Lower lobe of right lung (tissue), 2 donors: ENCODE results near the gene EXOC1. TPM values are rescaled to one million over a fixed set of nuclear protein-coding genes. Genes with fewer than 3 reads are reported as not detected.

Experiments used
- ATAC-seq, 2 donors: fragments of 200-7000 bp; cut with Tn5 transposase; one replicate each; pipeline ENCODE4 v1.9.1; 2020 to 2022; ENCODE audit warnings: mild to moderate bottlenecking in 2 of 2, moderate library complexity in 2 of 2
- DNase-seq: peaks from one replicate; pipeline ENCODE4 v3.0.0-alpha.2; 2020
- H3K27ac ChIP-seq: fragments of 200-600 bp; one replicate; pipeline ENCODE4 v1.8.0; 2022
- H3K27me3 ChIP-seq: fragments of 200-600 bp; one replicate; pipeline ENCODE4 v1.8.0; 2022; ENCODE audit warnings: low read depth
- H3K36me3 ChIP-seq: fragments of 200-600 bp; one replicate; pipeline ENCODE4 v1.8.0; 2022; ENCODE audit warnings: mild to moderate bottlenecking
- H3K4me1 ChIP-seq: fragments of 200-600 bp; one replicate; pipeline ENCODE4 v1.8.0; 2022
- H3K4me3 ChIP-seq: fragments of 200-600 bp; one replicate; pipeline ENCODE4 v1.8.0; 2022; ENCODE audit warnings: mild to moderate bottlenecking
- H3K9me3 ChIP-seq: fragments of 200-600 bp; one replicate; pipeline ENCODE4 v1.8.0; 2022
- intact Hi-C: fragments of 100-400 bp; cut with DNase I; formaldehyde crosslinking; loops from one replicate; pipeline ENCODE4 v1.11.0; 2022
- total RNA-seq: library from RNA; stranded (reverse); fragmentation: NEBNext Ultra II Directional; extraction: Animal tissue kit (Norgen Biotek cat#: 25700); gene quantifications from one replicate; pipeline ENCODE4 v1.2.1, GENCODE V29; 2021
- TF ChIP-seq, protein P1 (sequence below): fragments of 200-600 bp; IDR thresholded peaks from one replicate; pipeline ENCODE4 v1.8.0; 2022; ENCODE audit warnings: antibody characterized with exemption, mild to moderate bottlenecking
- donor health status: DM: no; HTN: yes; CAD: no; lungs with severe emphysema.

The EXOC1 gene
- total RNA-seq, 1 donor from 2014 or later: 35.9 TPM

DNA sequence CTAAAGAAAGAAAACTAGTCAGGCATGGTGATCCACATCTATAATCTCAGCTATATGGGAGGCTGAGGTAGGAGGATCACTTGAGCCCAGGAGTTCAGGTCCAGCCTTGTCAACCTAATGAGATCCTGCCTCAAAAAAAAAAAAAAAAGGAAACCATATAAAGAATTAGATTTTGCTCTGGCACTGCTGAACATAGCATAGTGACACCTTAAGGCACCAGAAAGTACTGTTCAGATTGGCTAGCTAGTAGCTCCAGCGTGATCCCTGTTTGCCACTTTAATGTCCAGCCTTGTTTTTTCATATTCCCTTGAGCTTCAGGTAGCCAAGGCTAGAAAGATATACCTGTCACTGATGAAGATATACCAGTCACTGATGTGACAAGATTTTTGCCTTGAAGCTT is 34.1 kb downstream of the EXOC1 start:
- Histone ChIP-seq H3K27ac (no peak overlapping the region), H3K36me3 (peaks cover 56% of the 10 kb centered on the region), H3K27me3 (no peaks in the 10 kb centered on the region), H3K4me3 (no peak overlapping the region), H3K4me1 (no peaks in the 10 kb centered on the region), H3K9me3 (no peaks in the 10 kb centered on the region)
- DNase-seq (no peak), ATAC-seq (no peak)
- intact Hi-C loops: no loop called here
- TF ChIP-seq, protein P1, sequence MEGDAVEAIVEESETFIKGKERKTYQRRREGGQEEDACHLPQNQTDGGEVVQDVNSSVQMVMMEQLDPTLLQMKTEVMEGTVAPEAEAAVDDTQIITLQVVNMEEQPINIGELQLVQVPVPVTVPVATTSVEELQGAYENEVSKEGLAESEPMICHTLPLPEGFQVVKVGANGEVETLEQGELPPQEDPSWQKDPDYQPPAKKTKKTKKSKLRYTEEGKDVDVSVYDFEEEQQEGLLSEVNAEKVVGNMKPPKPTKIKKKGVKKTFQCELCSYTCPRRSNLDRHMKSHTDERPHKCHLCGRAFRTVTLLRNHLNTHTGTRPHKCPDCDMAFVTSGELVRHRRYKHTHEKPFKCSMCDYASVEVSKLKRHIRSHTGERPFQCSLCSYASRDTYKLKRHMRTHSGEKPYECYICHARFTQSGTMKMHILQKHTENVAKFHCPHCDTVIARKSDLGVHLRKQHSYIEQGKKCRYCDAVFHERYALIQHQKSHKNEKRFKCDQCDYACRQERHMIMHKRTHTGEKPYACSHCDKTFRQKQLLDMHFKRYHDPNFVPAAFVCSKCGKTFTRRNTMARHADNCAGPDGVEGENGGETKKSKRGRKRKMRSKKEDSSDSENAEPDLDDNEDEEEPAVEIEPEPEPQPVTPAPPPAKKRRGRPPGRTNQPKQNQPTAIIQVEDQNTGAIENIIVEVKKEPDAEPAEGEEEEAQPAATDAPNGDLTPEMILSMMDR: no peak

DNA sequence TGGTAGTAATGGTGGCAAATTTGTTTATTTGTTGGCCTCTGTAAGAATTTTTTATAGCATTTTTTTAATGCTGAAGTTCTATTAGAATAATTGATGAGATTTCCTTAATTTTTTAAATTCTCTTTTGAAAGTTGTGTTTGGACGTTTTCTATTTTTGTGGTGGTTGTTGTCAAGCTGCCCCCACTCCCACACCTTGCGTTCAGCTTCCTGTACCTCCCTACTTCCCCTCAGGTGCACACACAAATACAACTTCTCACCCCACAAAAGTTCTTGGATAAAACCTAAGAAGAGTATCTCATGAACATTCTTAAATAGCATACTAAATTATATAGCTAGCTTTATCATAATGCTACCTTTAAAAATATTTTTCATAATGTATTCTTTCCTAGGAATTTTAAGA is 38.7 kb downstream of the EXOC1 start:
- ATAC-seq (no peak), DNase-seq (no peak)
- Histone ChIP-seq H3K4me1 (no peaks in the 10 kb centered on the region), H3K4me3 (no peak overlapping the region), H3K27ac (no peak overlapping the region), H3K27me3 (no peaks in the 10 kb centered on the region), H3K36me3 (peaks cover 72% of the 10 kb centered on the region), H3K9me3 (no peaks in the 10 kb centered on the region)
- TF ChIP-seq, protein P1: no peak
- intact Hi-C loops: no loop called here

DNA sequence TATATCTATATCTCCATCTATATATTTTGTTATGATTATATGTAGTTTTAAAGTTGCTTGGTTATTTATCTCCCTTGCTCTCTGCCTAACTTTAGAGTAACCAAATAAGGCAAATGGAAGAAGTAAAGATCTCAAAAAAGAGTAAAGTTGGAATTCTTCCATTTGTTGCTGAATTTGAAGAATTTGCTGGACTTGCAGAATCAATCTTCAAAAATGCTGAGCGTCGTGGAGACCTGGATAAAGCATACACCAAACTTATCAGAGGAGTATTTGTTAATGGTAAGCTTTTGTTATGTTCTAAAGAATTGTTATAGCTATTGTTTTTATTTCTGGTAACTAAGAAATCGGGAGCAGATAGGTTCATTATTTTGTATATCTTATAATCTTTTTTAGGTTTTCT is 43.2 kb downstream of the EXOC1 start:
- no peaks in the 10 kb centered on the region for H3K4me1 ChIP-seq

GRCh38 chr4:55902677-55903076 is 49.2 kb downstream of the EXOC1 start:
- DNase-seq (no peak), ATAC-seq (no peak)
- H3K36me3 ChIP-seq: peaks cover 45% of the 10 kb centered on the region
- no peak overlapping the region for H3K4me3 ChIP-seq
- H3K27ac ChIP-seq: no peak overlapping the region
- intact Hi-C loops: no loop called here
- H3K4me1 ChIP-seq: no peaks in the 10 kb centered on the region
- no peaks in the 10 kb centered on the region for H3K9me3 ChIP-seq
- TF ChIP-seq, protein P1: no peak
- no peaks in the 10 kb centered on the region for H3K27me3 ChIP-seq

More for the DNA sequence above, 43.2 kb downstream of the EXOC1 start:
- intact Hi-C loops: no loop called here
- Histone ChIP-seq H3K27me3 (no peaks in the 10 kb centered on the region), H3K36me3 (peaks cover 75% of the 10 kb centered on the region), H3K27ac (no peak overlapping the region), H3K4me3 (no peak overlapping the region), H3K9me3 (no peaks in the 10 kb centered on the region)
- TF ChIP-seq, protein P1: no peak
- DNase-seq: no peak
- ATAC-seq: no peak

DNA sequence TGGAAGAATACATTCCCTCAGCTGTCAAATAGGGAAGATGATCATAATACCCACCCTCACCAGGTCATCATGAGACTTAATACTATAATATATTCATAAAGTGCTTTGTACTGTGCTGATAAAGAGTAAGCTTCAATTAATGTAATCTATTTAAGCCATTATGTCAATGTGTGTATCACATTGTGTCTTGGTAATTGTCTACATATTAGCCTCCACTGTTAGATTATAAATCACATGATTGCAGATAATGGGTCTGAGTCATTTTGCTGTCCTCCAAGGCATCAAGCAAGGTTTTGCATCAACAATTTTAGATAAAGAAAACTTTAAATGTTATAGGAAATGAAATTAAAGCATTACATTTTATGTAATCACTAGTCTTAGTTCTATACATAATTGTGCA is 50.1 kb downstream of the EXOC1 start:
- ATAC-seq (no peak), DNase-seq (no peak)
- Histone ChIP-seq H3K27me3 (no peaks in the 10 kb centered on the region), H3K4me1 (no peaks in the 10 kb centered on the region), H3K27ac (no peak overlapping the region), H3K4me3 (no peak overlapping the region), H3K9me3 (no peaks in the 10 kb centered on the region), H3K36me3 (peaks cover 40% of the 10 kb centered on the region)
- TF ChIP-seq, protein P1: no peak
- intact Hi-C loops: no loop called here

GRCh38 chr4:55904576-55904975 is 51.1 kb downstream of the EXOC1 start:
- Histone ChIP-seq H3K27me3 (no peaks in the 10 kb centered on the region), H3K4me1 (no peaks in the 10 kb centered on the region), H3K9me3 (no peaks in the 10 kb centered on the region), H3K27ac (no peak overlapping the region), H3K4me3 (no peak overlapping the region), H3K36me3 (peaks cover 37% of the 10 kb centered on the region)
- DNase-seq (no peak), ATAC-seq (no peak)
- intact Hi-C loops: no loop called here
- TF ChIP-seq, protein P1: no peak
